HEK293 (cell line): Measurements from ENCODE around the gene ALOX12.

Experiments used
- CTCF ChIA-PET: fragments of 350-600 bp; formaldehyde crosslinking; extraction: SDS; loops from one replicate; lab custom pipeline; 2021; ENCODE audit warnings: antibody characterized with exemption; lab: Yijun Ruan, JAX
- POLR2A ChIA-PET: fragments of 300-600 bp; formaldehyde crosslinking; extraction: SDS; loops from one replicate; lab custom pipeline; 2020; ENCODE audit warnings: antibody characterized with exemption, inconsistent platforms; lab: Yijun Ruan, JAX
- H3K27ac ChIP-seq: fragments of 200-500 bp; sonication (Bioruptor generic); 2 replicates; pipeline ENCODE4 v1.5.1; 2014; ENCODE audit warnings: low read depth, low read length, control low read depth, inconsistent platforms; ENCODE audit errors: extremely low read depth
- H3K36me3 ChIP-seq, 2 experiments: fragments of 200-500 bp in 1 of 2; sonication (Bioruptor generic) in 1 of 2; 1 replicate in 1 of 2; 2 replicates in 1 of 2; pipeline ENCODE4 v1.5.1; 2014 to 2017; ENCODE audit warnings: inconsistent platforms in 2 of 2, low read length in 2 of 2; ENCODE audit not compliant: control insufficient read depth in 2 of 2, insufficient read depth in 1 of 2
- H3K4me1 ChIP-seq: fragments of 200-500 bp; sonication (Bioruptor generic); 2 replicates; pipeline ENCODE4 v1.5.1; 2014; ENCODE audit warnings: mild to moderate bottlenecking, low read length, inconsistent platforms; ENCODE audit not compliant: control insufficient read depth, insufficient read depth
- H3K4me3 ChIP-seq: 2 replicates; pipeline ENCODE4 v1.5.1; 2011; ENCODE audit warnings: low read depth, mild to moderate bottlenecking, control low read depth, low read length, moderate library complexity
- H3K9me3 ChIP-seq: fragments of 200-500 bp; sonication (Bioruptor generic); 2 replicates; pipeline ENCODE4 v1.5.1; 2014; ENCODE audit warnings: low read depth, low read length, inconsistent platforms; ENCODE audit not compliant: control insufficient read depth, insufficient read depth
- BCL6B ChIP-seq: fragments of 450-650 bp; formaldehyde crosslinking; IDR thresholded peaks from 2 replicates; pipeline ENCODE4 v1.5.1; 2017; ENCODE audit warnings: missing biosample characterization, missing genetic modification characterization
- FEZF1 ChIP-seq: fragments of 450-650 bp; formaldehyde crosslinking; IDR thresholded peaks from 2 replicates; pipeline ENCODE4 v1.5.1; 2016; ENCODE audit warnings: missing biosample characterization, missing genetic modification characterization
- GLIS2 ChIP-seq: fragments of 450-650 bp; formaldehyde crosslinking; IDR thresholded peaks from 2 replicates; pipeline ENCODE4 v1.5.1; 2016; ENCODE audit warnings: missing biosample characterization, missing genetic modification characterization
- KLF17 ChIP-seq: fragments of 450-650 bp; formaldehyde crosslinking; IDR thresholded peaks from 2 replicates; pipeline ENCODE4 v1.5.1; 2016; ENCODE audit warnings: missing biosample characterization, missing genetic modification characterization
- OVOL3 ChIP-seq: fragments of 450-650 bp; formaldehyde crosslinking; IDR thresholded peaks from 2 replicates; pipeline ENCODE4 v1.5.1; 2016; ENCODE audit warnings: missing biosample characterization, missing genetic modification characterization
- SCRT2 ChIP-seq: fragments of 450-650 bp; formaldehyde crosslinking; IDR thresholded peaks from 2 replicates; pipeline ENCODE4 v1.5.1; 2016; ENCODE audit warnings: missing biosample characterization, missing genetic modification characterization
- SP7 ChIP-seq: fragments of 450-650 bp; formaldehyde crosslinking; IDR thresholded peaks from 2 replicates; pipeline ENCODE4 v1.5.1; 2016; ENCODE audit warnings: missing biosample characterization, missing genetic modification characterization
- ZEB2 ChIP-seq: fragments of 450-650 bp; formaldehyde crosslinking; IDR thresholded peaks from 2 replicates; pipeline ENCODE4 v1.5.1; 2016; ENCODE audit warnings: missing biosample characterization, missing genetic modification characterization
- ZFHX2 ChIP-seq: fragments of 450-650 bp; formaldehyde crosslinking; conservative IDR thresholded peaks from 2 replicates; pipeline ENCODE4 v1.5.1; 2016; ENCODE audit warnings: missing biosample characterization, missing genetic modification characterization
- ZFP37 ChIP-seq: fragments of 450-650 bp; formaldehyde crosslinking; IDR thresholded peaks from 2 replicates; pipeline ENCODE4 v1.5.1; 2016; ENCODE audit warnings: missing biosample characterization, missing genetic modification characterization
- ZIC2 ChIP-seq: fragments of 450-650 bp; formaldehyde crosslinking; IDR thresholded peaks from 2 replicates; pipeline ENCODE4 v1.5.1; 2016; ENCODE audit warnings: missing biosample characterization, missing genetic modification characterization
- ZNF2 ChIP-seq: fragments of 450-650 bp; formaldehyde crosslinking; IDR thresholded peaks from 2 replicates; pipeline ENCODE4 v1.5.1; 2016; ENCODE audit warnings: missing biosample characterization, missing genetic modification characterization
- ZNF23 ChIP-seq: fragments of 450-650 bp; formaldehyde crosslinking; IDR thresholded peaks from 2 replicates; pipeline ENCODE4 v1.5.1; 2016; ENCODE audit warnings: missing biosample characterization, missing genetic modification characterization, borderline replicate concordance
- ZNF239 ChIP-seq: fragments of 450-650 bp; formaldehyde crosslinking; IDR thresholded peaks from 2 replicates; pipeline ENCODE4 v1.5.1; 2016; ENCODE audit warnings: missing biosample characterization, missing genetic modification characterization
- ZNF280D ChIP-seq: fragments of 450-650 bp; formaldehyde crosslinking; IDR thresholded peaks from 2 replicates; pipeline ENCODE4 v1.5.1; 2016; ENCODE audit warnings: missing biosample characterization, missing genetic modification characterization
- ZNF292 ChIP-seq: fragments of 450-650 bp; formaldehyde crosslinking; IDR thresholded peaks from 2 replicates; pipeline ENCODE4 v1.5.1; 2016; ENCODE audit warnings: low read depth, missing biosample characterization, missing genetic modification characterization, borderline replicate concordance
- ZNF311 ChIP-seq: fragments of 450-650 bp; formaldehyde crosslinking; IDR thresholded peaks from 2 replicates; pipeline ENCODE4 v1.5.1; 2017; ENCODE audit warnings: missing biosample characterization, missing genetic modification characterization, borderline replicate concordance
- ZNF324 ChIP-seq: fragments of 450-650 bp; formaldehyde crosslinking; IDR thresholded peaks from 2 replicates; pipeline ENCODE4 v1.5.1; 2016; ENCODE audit warnings: missing biosample characterization, missing genetic modification characterization
- ZNF366 ChIP-seq: fragments of 450-650 bp; formaldehyde crosslinking; conservative IDR thresholded peaks from 2 replicates; pipeline ENCODE4 v1.5.1; 2016; ENCODE audit warnings: missing biosample characterization, missing genetic modification characterization
- ZNF521 ChIP-seq: fragments of 450-650 bp; formaldehyde crosslinking; IDR thresholded peaks from 2 replicates; pipeline ENCODE4 v1.5.1; 2017; ENCODE audit warnings: missing biosample characterization, mild to moderate bottlenecking, missing genetic modification characterization
- ZNF529 ChIP-seq: fragments of 450-650 bp; formaldehyde crosslinking; IDR thresholded peaks from 2 replicates; pipeline ENCODE4 v1.5.1; 2017; ENCODE audit warnings: missing genetic modification characterization, missing biosample characterization; ENCODE audit not compliant: insufficient replicate concordance
- ZNF558 ChIP-seq: fragments of 450-650 bp; formaldehyde crosslinking; IDR thresholded peaks from 2 replicates; pipeline ENCODE4 v1.5.1; 2016; ENCODE audit warnings: missing biosample characterization, missing genetic modification characterization
- ZNF600 ChIP-seq: fragments of 450-650 bp; formaldehyde crosslinking; IDR thresholded peaks from 2 replicates; pipeline ENCODE4 v1.5.1; 2016; ENCODE audit warnings: missing biosample characterization, missing genetic modification characterization
- ZNF621 ChIP-seq: fragments of 450-650 bp; formaldehyde crosslinking; IDR thresholded peaks from 2 replicates; pipeline ENCODE4 v1.5.1; 2017; ENCODE audit warnings: missing biosample characterization, missing genetic modification characterization
- ZNF623 ChIP-seq: fragments of 450-650 bp; formaldehyde crosslinking; IDR thresholded peaks from 2 replicates; pipeline ENCODE4 v1.5.1; 2016; ENCODE audit warnings: missing biosample characterization, missing genetic modification characterization
- ZNF629 ChIP-seq: fragments of 450-650 bp; formaldehyde crosslinking; IDR thresholded peaks from 2 replicates; pipeline ENCODE4 v1.5.1; 2017; ENCODE audit warnings: missing biosample characterization, missing genetic modification characterization
- ZNF791 ChIP-seq: fragments of 450-650 bp; formaldehyde crosslinking; IDR thresholded peaks from 2 replicates; pipeline ENCODE4 v1.5.1; 2016; ENCODE audit warnings: missing biosample characterization, missing genetic modification characterization
- ZSCAN16 ChIP-seq: fragments of 450-650 bp; formaldehyde crosslinking; IDR thresholded peaks from 2 replicates; pipeline ENCODE4 v1.5.1; 2016; ENCODE audit warnings: missing biosample characterization, missing genetic modification characterization

The ALOX12 gene

GRCh38 chr17:6995500-6996255, at the start of gene ALOX12:
ALOX12 (plus strand) TSS chr17:6996049; CDS start chr17:6996118, 69 bp downstream.
- ChIA-PET POLR2A (no interaction called here), CTCF (interaction anchor here (3.0 kb wide), 1 partner anchor 9 kb away, joined by 22 read pairs; no protein-coding TSS in a partner anchor)
- H3K4me3 ChIP-seq: no peak within 1 kb of the TSS
- TF ChIP-seq ZFP37 (tag by site-specific recombination) (no peak), ZSCAN16 (tag by site-specific recombination) (no peak), ZNF366 (tag by site-specific recombination) (no peak), ZIC2 (tag by site-specific recombination) (no peak), ZNF521 (tag by site-specific recombination) (no peak), ZNF2 (tag by site-specific recombination) (no peak), ZNF621 (tag by site-specific recombination) (no peak), ZNF280D (tag by site-specific recombination) (no peak), KLF17 (tag by site-specific recombination) (no peak)
- no peak within 1 kb of the TSS for H3K27ac ChIP-seq
- no peaks in the 10 kb centered on the region for H3K4me1 ChIP-seq
- no peaks in the 10 kb centered on the region for H3K9me3 ChIP-seq
- H3K36me3 ChIP-seq: peaks cover 3 to 39% of the 10 kb centered on the region in 2 experiments; a peak in 2 of 3 replicates

- Histone ChIP-seq H3K36me3 (no peaks in the 10 kb centered on the region), H3K4me3 (no peak overlapping the region), H3K27ac (no peak overlapping the region), H3K4me1 (no peaks in the 10 kb centered on the region), H3K9me3 (no peaks in the 10 kb centered on the region)
- CTCF ChIA-PET: interaction anchor here (0.6 kb wide), 1 partner anchor 33 kb away, joined by 4 read pairs; no protein-coding TSS in a partner anchor
- POLR2A ChIA-PET: interaction anchor here (0.5 to 1.0 kb wide), 2 partner anchors 33 to 88 kb away, joined by 4 read pairs; partner anchors contain the start of gene SLC16A13
- TF ChIP-seq OVOL3 (tag by site-specific recombination) (no peak), ZNF292 (tag by site-specific recombination) (no peak), ZFHX2 (no peak), ZNF600 (tag by site-specific recombination) (no peak), ZNF558 (tag by site-specific recombination) (no peak), GLIS2 (tag by site-specific recombination) (no peak), ZNF324 (tag by site-specific recombination) (no peak), ZEB2 (tag by site-specific recombination) (no peak), ZNF239 (no peak)
These were observed 48.1 kb upstream of the ALOX12 start for GRCh38 chr17:6947745-6948144.

GRCh38 chr17:6948562-6948961, 47.3 kb upstream of the ALOX12 start:
- CTCF ChIA-PET: interaction anchor here (0.7 kb wide), 1 partner anchor 55 kb away, joined by 3 read pairs; no protein-coding TSS in a partner anchor
- POLR2A ChIA-PET: no interaction called here
- Histone ChIP-seq H3K4me3 (no peak overlapping the region), H3K4me1 (no peaks in the 10 kb centered on the region), H3K9me3 (no peaks in the 10 kb centered on the region), H3K27ac (no peak overlapping the region), H3K36me3 (no peaks in the 10 kb centered on the region)
- TF ChIP-seq FEZF1 (no peak), BCL6B (no peak), ZNF529 (no peak), ZNF600 (tag by site-specific recombination) (no peak), ZNF311 (no peak), OVOL3 (tag by site-specific recombination) (no peak), SP7 (tag by site-specific recombination) (no peak), ZNF23 (tag by site-specific recombination) (no peak), ZNF791 (tag by site-specific recombination) (no peak), ZNF292 (tag by site-specific recombination) (no peak), ZNF629 (no peak), SCRT2 (tag by site-specific recombination) (no peak), ZNF623 (no peak)
